ENCODE results near the gene NEIL1. TPM values are rescaled to one million over a fixed set of nuclear protein-coding genes. Genes with fewer than 3 reads are reported as not detected.
"Not testable (repeated sequence)": the region's sequence is repeated elsewhere in the genome, so short reads cannot be mapped to it uniquely, and the experiment has no call there.

Gene NEIL1
- total and polyA plus RNA-seq, 12 donors: 4.1 to 41.6 (median 8.1) TPM

GRCh38 chr15:75306188-75306587 lies 40.7 kb upstream of the NEIL1 start:
- intact Hi-C loops (cut with DNase I): loop anchor here in 3 of 10 donors (10.0 kb wide), 2 partner anchors 61 to 291 kb away; no protein-coding TSS in a partner anchor
- no peaks in the 10 kb centered on the region for H3K4me1 ChIP-seq
- TF ChIP-seq CTCF (IDR thresholded peaks at IDR 0.05): no peak
- no peaks in the 10 kb centered on the region for H3K9me3 ChIP-seq
- H3K4me3 ChIP-seq: no peak overlapping the region
- ATAC-seq (no peak), DNase-seq (no peak)
- H3K27ac ChIP-seq: no peak overlapping the region
- no peaks in the 10 kb centered on the region for H3K36me3 ChIP-seq
- 65 to 66% methylated on average over 3 of the region's 3 CpGs for WGBS, 2 donors
- H3K27me3 ChIP-seq: peaks cover 0 to 55% (median 33%) of the 10 kb centered on the region in 7 donors

DNA sequence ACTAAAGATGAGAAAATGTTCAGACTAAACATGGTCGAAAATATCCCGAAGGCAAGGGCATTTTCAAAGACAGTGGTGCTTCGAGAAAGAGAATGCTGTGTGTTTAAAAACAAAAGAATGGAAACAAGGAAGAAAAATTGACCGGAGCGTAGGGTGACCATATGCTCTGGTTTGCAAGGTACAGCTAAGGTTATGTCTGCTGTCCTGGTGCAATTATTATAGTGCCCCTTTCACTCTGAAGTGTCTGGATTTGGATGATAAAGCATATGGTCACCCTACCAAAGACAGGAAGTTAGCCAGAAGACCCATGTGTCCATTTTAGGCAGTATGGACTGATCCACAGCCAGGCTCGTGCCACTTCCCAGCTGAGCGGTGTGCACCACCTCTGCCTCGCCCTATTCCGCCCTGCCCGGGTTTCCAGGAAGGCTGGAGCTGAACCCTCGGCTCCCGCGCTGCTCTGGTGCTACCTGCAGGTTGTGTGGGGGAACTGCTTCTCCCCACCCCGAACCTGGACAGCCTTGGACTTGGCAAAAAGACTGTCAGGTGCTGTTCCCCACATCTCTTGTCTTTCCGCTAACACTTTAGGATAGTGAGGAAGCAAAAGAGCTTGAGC lies 39.0 kb upstream of the NEIL1 start:
- no peak overlapping the region for H3K27ac ChIP-seq
- no peak overlapping the region for H3K4me3 ChIP-seq
- peak in 6 of 9 donors; percentile 12 to 35 (median 29) for TF ChIP-seq CTCF (IDR thresholded peaks at IDR 0.05)
- DNase-seq (peak in 1 of 2 donors; percentile 31), ATAC-seq (peak in 4 of 8 donors; percentile 61 to 71 (median 64))
- H3K9me3 ChIP-seq: no peaks in the 10 kb centered on the region
- 33 to 34% methylated on average over 15 of the region's 15 CpGs for WGBS, 2 donors
- intact Hi-C loops (cut with DNase I): loop anchor here in 3 of 10 donors (10.0 kb wide), 2 partner anchors 63 to 293 kb away; no protein-coding TSS in a partner anchor
- peaks cover 0 to 57% (median 33%) of the 10 kb centered on the region in 7 donors for H3K27me3 ChIP-seq
- H3K4me1 ChIP-seq: no peaks in the 10 kb centered on the region
- no peaks in the 10 kb centered on the region for H3K36me3 ChIP-seq

DNA sequence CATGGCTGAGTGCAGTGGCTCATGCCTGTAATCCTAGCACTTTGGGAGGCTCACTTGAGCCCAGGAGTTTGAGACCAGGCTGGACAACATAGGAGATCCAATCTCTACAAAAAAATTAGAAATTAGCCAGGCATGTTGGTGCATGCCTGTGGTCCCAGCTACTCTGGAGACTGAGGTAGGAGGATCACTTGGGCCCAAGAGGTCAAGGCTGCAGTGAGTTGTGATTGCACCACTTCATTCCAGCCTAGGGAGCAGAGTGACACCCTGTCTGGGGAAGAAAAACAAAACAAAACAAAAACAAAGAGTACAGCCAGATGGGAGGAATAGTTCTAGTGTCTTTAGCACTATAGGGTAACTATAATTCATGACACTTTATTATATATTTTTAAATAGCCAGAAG lies 37.1 kb upstream of the NEIL1 start:
- Histone ChIP-seq H3K36me3 (no peaks in the 10 kb centered on the region), H3K9me3 (no peaks in the 10 kb centered on the region), H3K27me3 (peaks cover 0 to 50% (median 31%) of the 10 kb centered on the region in 7 donors), H3K4me1 (no peaks in the 10 kb centered on the region), H3K4me3 (no peak overlapping the region), H3K27ac (no peak overlapping the region)
- TF ChIP-seq CTCF (IDR thresholded peaks at IDR 0.05): no peak
- intact Hi-C loops (cut with DNase I): loop anchor here in 4 of 10 donors (10.0 kb wide), 3 partner anchors 65 to 295 kb away; no protein-coding TSS in a partner anchor
- no peak for DNase-seq
- no peak for ATAC-seq

GRCh38 chr15:75312548-75312947 lies 34.3 kb upstream of the NEIL1 start:
- ATAC-seq, H3K4me3 ChIP-seq, H3K27ac ChIP-seq, H3K36me3 ChIP-seq, DNase-seq, H3K4me1 ChIP-seq, H3K9me3 ChIP-seq: not testable (repeated sequence)
- H3K27me3 ChIP-seq: peaks cover 0 to 25% (median 14%) of the 10 kb centered on the region in 7 donors
- intact Hi-C loops (cut with DNase I): loop anchor here in 1 of 10 donors (10.0 kb wide), 2 partner anchors 68 to 98 kb away; no protein-coding TSS in a partner anchor
- 92% methylated on average over 1 of the region's 1 CpG for WGBS, 2 donors

Data from heart right ventricle (tissue), 16 donors.